NCI-H510A (cell line): ENCODE results near the gene SUSD4.
"Not testable (repeated sequence)": the region's sequence is repeated elsewhere in the genome, so short reads cannot be mapped to it uniquely, and the experiment has no call there.

Source experiments
- DNase-seq: peaks from one replicate; lab custom pipeline; 2025; lab: John Stamatoyannopoulos, UW

SUSD4 gene

GRCh38 chr1:223291796-223292195 is 72.2 kb downstream of the SUSD4 start:
- no peak for DNase-seq

- no peak for DNase-seq
Measured at GRCh38 chr1:223290397-223290796, 73.6 kb downstream of the SUSD4 start.

- DNase-seq, result no peak
Measured at GRCh38 chr1:223289621-223290020, 74.4 kb downstream of the SUSD4 start.

- no peak for DNase-seq
Measured at GRCh38 chr1:223288826-223289225, 75.2 kb downstream of the SUSD4 start.

GRCh38 chr1:223285452-223285851 is 78.5 kb downstream of the SUSD4 start:
- no peak for DNase-seq

- DNase-seq, result not testable (repeated sequence)
Measured at GRCh38 chr1:223283697-223284096, 80.3 kb downstream of the SUSD4 start.

- not testable (repeated sequence) for DNase-seq
Measured at GRCh38 chr1:223278311-223278710, 85.7 kb downstream of the SUSD4 start.

GRCh38 chr1:223276029-223276428 is 87.9 kb downstream of the SUSD4 start:
- DNase-seq, result no peak

GRCh38 chr1:223273511-223273910 is 90.5 kb downstream of the SUSD4 start:
- DNase-seq, result no peak

GRCh38 chr1:223271085-223271781 is 92.7 kb downstream of the SUSD4 start:
- no peak for DNase-seq

GRCh38 chr1:223270155-223270554 is 93.8 kb downstream of the SUSD4 start:
- no peak for DNase-seq

GRCh38 chr1:223269006-223269405 is 95.0 kb downstream of the SUSD4 start:
- DNase-seq, result no peak

- no peak for DNase-seq
Measured at GRCh38 chr1:223266632-223267172, 97.3 kb downstream of the SUSD4 start.

- DNase-seq, result no peak
Measured at GRCh38 chr1:223264983-223265908, 98.7 kb downstream of the SUSD4 start.

GRCh38 chr1:223264529-223264928 is 99.4 kb downstream of the SUSD4 start:
- no peak for DNase-seq

- no peak for DNase-seq
Measured at GRCh38 chr1:223261914-223262313, 102.1 kb downstream of the SUSD4 start.

GRCh38 chr1:223260712-223261111 is 103.3 kb downstream of the SUSD4 start:
- DNase-seq, result no peak

GRCh38 chr1:223259462-223259861 is 104.5 kb downstream of the SUSD4 start:
- DNase-seq, result no peak

GRCh38 chr1:223258751-223259198 is 105.2 kb downstream of the SUSD4 start:
- no peak for DNase-seq

GRCh38 chr1:223257856-223258550 is 106.0 kb downstream of the SUSD4 start:
- no peak for DNase-seq

GRCh38 chr1:223256034-223256433 is 107.9 kb downstream of the SUSD4 start:
- no peak for DNase-seq

GRCh38 chr1:223253916-223254315 is 110.1 kb downstream of the SUSD4 start:
- DNase-seq, result no peak
